PFSK-1 (cell line): ENCODE data around the gene GSPT2.

Experiments
- SIN3A ChIP-seq: IDR thresholded peaks from 2 replicates; pipeline ENCODE4 v1.6.1; 2012; ENCODE audit warnings: mild to moderate bottlenecking, low read length, moderate library complexity, borderline replicate concordance; ENCODE audit not compliant: insufficient read depth
- TAF1 ChIP-seq: IDR thresholded peaks from 2 replicates; pipeline ENCODE4 v1.6.1; 2012; ENCODE audit warnings: low read length, control low read depth, borderline replicate concordance; ENCODE audit not compliant: insufficient read depth
- TF ChIP-seq, protein P1 (sequence below), 2 experiments: IDR thresholded peaks; 2 replicates each; pipeline versions ENCODE4 v1.6.1 to v1.8.0; 2011 to 2012; ENCODE audit warnings: low read depth in 2 of 2, low read length in 2 of 2, control low read depth in 1 of 2, inconsistent platforms in 1 of 2, mild to moderate bottlenecking in 1 of 2, moderate library complexity in 1 of 2; ENCODE audit not compliant: insufficient read depth in 1 of 2

DNA sequence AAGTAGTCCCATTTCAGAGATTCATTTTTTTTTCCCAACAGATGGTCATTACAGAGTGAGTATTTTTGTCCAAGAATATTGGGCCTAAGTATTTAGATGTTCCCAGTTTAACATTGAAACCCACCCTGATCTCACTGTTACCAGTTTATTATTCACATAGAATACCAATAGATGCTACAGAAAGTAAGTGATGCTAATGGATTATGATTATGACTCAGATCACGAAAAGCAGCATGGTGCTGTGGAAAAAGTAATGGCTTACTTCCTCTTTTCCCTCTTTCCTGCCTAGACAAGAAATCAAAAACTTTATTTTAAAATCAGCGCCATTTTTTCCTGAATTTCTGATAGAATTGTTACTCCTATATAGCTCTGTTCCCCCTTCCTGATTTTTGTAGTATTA, 51.9 kb downstream of the GSPT2 start:
- no peak for TF ChIP-seq TAF1
- TF ChIP-seq, protein P1, sequence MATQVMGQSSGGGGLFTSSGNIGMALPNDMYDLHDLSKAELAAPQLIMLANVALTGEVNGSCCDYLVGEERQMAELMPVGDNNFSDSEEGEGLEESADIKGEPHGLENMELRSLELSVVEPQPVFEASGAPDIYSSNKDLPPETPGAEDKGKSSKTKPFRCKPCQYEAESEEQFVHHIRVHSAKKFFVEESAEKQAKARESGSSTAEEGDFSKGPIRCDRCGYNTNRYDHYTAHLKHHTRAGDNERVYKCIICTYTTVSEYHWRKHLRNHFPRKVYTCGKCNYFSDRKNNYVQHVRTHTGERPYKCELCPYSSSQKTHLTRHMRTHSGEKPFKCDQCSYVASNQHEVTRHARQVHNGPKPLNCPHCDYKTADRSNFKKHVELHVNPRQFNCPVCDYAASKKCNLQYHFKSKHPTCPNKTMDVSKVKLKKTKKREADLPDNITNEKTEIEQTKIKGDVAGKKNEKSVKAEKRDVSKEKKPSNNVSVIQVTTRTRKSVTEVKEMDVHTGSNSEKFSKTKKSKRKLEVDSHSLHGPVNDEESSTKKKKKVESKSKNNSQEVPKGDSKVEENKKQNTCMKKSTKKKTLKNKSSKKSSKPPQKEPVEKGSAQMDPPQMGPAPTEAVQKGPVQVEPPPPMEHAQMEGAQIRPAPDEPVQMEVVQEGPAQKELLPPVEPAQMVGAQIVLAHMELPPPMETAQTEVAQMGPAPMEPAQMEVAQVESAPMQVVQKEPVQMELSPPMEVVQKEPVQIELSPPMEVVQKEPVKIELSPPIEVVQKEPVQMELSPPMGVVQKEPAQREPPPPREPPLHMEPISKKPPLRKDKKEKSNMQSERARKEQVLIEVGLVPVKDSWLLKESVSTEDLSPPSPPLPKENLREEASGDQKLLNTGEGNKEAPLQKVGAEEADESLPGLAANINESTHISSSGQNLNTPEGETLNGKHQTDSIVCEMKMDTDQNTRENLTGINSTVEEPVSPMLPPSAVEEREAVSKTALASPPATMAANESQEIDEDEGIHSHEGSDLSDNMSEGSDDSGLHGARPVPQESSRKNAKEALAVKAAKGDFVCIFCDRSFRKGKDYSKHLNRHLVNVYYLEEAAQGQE (IDR thresholded peaks at IDR 0.05; ENCODE audit: insufficient read depth in 1 of 2, low read depth in 2 of 2, low read length in 2 of 2): no peak
- TF ChIP-seq SIN3A: no peak
